ENCODE data around the gene CASP14.
"Not testable (repeated sequence)": the region's sequence is repeated elsewhere in the genome, so short reads cannot be mapped to it uniquely, and the experiment has no call there.

CASP14 gene

DNA sequence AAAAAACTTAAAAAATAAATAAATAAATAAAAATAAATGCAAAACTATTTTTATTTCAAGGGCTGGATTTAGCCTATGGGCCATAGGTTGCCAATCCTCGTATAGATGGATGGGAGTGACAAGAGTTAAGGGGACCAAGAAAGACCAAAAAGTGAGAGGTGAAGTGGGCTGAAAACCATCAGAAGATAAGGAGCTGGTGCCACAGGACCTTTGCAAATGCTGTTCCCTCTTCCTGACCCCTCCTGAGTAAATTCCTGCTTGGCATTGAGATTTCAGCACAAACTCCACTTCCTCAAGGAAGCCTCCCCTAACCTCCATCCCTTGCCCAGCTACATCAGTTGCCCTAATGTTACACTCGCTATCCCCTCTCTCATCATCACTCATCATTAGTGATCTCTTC, 43.7 kb downstream of the CASP14 start:
- no peak for ATAC-seq
- TF ChIP-seq ZNF8 (CRISPR knock-in tag; IDR thresholded peaks at IDR 0.05) (no peak), ZNF565 (CRISPR knock-in tag; conservative IDR thresholded peaks at IDR 0.05; ENCODE audit: low read depth) (no peak), ARNTL (CRISPR knock-in tag; IDR thresholded peaks at IDR 0.05; ENCODE audit: borderline replicate concordance, low read depth) (no peak), TOX (CRISPR knock-in tag; IDR thresholded peaks at IDR 0.05; ENCODE audit: borderline replicate concordance) (no peak)
- TF ChIP-seq, protein P1, sequence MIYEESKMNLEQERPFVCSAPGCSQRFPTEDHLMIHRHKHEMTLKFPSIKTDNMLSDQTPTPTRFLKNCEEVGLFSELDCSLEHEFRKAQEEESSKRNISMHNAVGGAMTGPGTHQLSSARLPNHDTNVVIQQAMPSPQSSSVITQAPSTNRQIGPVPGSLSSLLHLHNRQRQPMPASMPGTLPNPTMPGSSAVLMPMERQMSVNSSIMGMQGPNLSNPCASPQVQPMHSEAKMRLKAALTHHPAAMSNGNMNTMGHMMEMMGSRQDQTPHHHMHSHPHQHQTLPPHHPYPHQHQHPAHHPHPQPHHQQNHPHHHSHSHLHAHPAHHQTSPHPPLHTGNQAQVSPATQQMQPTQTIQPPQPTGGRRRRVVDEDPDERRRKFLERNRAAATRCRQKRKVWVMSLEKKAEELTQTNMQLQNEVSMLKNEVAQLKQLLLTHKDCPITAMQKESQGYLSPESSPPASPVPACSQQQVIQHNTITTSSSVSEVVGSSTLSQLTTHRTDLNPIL (CRISPR knock-in tag; IDR thresholded peaks at IDR 0.05; ENCODE audit: low read depth) = no peak

DNA sequence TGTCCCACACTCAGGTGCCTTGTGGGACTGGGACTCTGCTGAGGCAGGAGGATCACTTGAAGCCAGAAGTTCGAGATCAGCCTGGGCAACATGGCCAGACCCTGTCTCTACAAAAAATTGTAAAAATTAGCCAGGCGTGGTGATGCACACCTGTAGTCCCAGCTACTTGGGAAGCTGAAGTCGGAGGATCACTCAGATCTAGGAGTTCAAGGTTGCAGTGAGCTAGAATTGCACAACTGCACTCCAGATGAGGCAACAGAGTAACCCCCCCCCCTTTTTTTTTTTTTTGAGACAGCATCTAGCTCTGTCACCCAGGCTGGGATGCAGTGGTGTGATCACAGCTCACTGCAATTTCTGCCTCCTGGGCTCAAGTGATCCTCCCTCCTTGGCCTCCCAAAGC, 46.9 kb downstream of the CASP14 start:
- ATAC-seq = no peak
- TF ChIP-seq CSDC2 (CRISPR knock-in tag; IDR thresholded peaks at IDR 0.05) (no peak), GLIS3 (CRISPR knock-in tag; IDR thresholded peaks at IDR 0.05) (no peak), BACH2 (CRISPR knock-in tag; IDR thresholded peaks at IDR 0.05; ENCODE audit: borderline replicate concordance) (no peak), TCF4 (CRISPR knock-in tag; IDR thresholded peaks at IDR 0.05; ENCODE audit: borderline replicate concordance) (no peak), ZC3H10 (CRISPR knock-in tag; IDR thresholded peaks at IDR 0.05) (no peak), ZNF70 (CRISPR knock-in tag; IDR thresholded peaks at IDR 0.05) (no peak), ZFP30 (CRISPR knock-in tag; IDR thresholded peaks at IDR 0.05) (no peak), ZNF8 (CRISPR knock-in tag; IDR thresholded peaks at IDR 0.05) (no peak), SNAI2 (CRISPR knock-in tag; IDR thresholded peaks at IDR 0.05) (no peak), ESRRG (CRISPR knock-in tag; IDR thresholded peaks at IDR 0.05) (no peak)
- TF ChIP-seq, protein P2, sequence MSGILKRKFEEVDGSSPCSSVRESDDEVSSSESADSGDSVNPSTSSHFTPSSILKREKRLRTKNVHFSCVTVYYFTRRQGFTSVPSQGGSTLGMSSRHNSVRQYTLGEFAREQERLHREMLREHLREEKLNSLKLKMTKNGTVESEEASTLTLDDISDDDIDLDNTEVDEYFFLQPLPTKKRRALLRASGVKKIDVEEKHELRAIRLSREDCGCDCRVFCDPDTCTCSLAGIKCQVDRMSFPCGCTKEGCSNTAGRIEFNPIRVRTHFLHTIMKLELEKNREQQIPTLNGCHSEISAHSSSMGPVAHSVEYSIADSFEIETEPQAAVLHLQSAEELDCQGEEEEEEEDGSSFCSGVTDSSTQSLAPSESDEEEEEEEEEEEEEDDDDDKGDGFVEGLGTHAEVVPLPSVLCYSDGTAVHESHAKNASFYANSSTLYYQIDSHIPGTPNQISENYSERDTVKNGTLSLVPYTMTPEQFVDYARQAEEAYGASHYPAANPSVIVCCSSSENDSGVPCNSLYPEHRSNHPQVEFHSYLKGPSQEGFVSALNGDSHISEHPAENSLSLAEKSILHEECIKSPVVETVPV (CRISPR knock-in tag; IDR thresholded peaks at IDR 0.05) = no peak
- TF ChIP-seq, protein P3, sequence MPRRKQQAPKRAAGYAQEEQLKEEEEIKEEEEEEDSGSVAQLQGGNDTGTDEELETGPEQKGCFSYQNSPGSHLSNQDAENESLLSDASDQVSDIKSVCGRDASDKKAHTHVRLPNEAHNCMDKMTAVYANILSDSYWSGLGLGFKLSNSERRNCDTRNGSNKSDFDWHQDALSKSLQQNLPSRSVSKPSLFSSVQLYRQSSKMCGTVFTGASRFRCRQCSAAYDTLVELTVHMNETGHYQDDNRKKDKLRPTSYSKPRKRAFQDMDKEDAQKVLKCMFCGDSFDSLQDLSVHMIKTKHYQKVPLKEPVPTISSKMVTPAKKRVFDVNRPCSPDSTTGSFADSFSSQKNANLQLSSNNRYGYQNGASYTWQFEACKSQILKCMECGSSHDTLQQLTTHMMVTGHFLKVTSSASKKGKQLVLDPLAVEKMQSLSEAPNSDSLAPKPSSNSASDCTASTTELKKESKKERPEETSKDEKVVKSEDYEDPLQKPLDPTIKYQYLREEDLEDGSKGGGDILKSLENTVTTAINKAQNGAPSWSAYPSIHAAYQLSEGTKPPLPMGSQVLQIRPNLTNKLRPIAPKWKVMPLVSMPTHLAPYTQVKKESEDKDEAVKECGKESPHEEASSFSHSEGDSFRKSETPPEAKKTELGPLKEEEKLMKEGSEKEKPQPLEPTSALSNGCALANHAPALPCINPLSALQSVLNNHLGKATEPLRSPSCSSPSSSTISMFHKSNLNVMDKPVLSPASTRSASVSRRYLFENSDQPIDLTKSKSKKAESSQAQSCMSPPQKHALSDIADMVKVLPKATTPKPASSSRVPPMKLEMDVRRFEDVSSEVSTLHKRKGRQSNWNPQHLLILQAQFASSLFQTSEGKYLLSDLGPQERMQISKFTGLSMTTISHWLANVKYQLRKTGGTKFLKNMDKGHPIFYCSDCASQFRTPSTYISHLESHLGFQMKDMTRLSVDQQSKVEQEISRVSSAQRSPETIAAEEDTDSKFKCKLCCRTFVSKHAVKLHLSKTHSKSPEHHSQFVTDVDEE (CRISPR knock-in tag; IDR thresholded peaks at IDR 0.05) = no peak
- TF ChIP-seq, protein P4, sequence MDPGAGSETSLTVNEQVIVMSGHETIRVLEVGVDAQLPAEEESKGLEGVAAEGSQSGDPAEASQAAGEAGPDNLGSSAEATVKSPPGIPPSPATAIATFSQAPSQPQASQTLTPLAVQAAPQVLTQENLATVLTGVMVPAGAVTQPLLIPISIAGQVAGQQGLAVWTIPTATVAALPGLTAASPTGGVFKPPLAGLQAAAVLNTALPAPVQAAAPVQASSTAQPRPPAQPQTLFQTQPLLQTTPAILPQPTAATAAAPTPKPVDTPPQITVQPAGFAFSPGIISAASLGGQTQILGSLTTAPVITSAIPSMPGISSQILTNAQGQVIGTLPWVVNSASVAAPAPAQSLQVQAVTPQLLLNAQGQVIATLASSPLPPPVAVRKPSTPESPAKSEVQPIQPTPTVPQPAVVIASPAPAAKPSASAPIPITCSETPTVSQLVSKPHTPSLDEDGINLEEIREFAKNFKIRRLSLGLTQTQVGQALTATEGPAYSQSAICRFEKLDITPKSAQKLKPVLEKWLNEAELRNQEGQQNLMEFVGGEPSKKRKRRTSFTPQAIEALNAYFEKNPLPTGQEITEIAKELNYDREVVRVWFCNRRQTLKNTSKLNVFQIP (CRISPR knock-in tag; IDR thresholded peaks at IDR 0.05; ENCODE audit: borderline replicate concordance, low read depth) = no peak
- TF ChIP-seq, protein P5, sequence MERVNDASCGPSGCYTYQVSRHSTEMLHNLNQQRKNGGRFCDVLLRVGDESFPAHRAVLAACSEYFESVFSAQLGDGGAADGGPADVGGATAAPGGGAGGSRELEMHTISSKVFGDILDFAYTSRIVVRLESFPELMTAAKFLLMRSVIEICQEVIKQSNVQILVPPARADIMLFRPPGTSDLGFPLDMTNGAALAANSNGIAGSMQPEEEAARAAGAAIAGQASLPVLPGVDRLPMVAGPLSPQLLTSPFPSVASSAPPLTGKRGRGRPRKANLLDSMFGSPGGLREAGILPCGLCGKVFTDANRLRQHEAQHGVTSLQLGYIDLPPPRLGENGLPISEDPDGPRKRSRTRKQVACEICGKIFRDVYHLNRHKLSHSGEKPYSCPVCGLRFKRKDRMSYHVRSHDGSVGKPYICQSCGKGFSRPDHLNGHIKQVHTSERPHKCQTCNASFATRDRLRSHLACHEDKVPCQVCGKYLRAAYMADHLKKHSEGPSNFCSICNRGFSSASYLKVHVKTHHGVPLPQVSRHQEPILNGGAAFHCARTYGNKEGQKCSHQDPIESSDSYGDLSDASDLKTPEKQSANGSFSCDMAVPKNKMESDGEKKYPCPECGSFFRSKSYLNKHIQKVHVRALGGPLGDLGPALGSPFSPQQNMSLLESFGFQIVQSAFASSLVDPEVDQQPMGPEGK (CRISPR knock-in tag; IDR thresholded peaks at IDR 0.05; ENCODE audit: borderline replicate concordance) = no peak

DNA sequence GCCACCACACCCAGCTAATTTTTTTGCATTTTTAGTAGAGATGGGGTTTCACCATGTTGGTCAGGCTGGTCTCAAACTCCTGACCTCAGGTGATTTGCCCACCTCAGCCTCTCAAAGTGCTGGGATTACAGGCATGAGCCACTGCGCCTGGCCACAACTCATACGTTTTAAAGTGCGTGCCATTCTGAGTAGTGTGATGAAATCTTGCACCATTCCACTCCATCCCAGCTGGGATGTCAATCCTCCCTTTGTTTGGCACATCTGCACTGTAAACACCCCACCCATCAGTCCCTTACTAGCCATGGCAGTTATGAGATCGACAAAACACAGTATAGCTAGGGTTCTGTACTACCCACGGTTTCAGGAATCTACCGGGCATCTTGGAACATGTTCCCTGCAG, 48.7 kb downstream of the CASP14 start:
- ATAC-seq = not testable (repeated sequence)

DNA sequence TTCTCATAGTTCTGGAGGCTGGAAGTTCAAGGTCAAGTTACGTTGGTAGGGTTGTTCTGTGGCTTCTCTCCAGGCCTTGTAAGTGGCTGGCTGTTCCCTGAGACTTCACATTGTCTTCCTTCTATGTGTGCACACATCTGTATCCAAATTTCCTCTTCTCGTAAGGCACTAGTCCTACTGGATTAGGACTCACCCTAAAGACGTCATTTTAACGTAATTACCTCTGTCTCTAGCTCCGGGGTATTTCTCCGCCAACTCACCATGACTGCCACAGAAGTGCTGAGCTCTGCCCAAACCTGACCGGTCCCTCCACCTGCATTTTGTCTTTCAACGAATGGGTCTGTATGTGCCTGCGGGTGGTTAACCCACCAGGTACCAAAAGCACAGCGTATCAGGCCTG, 49.2 kb downstream of the CASP14 start:
- ATAC-seq = no peak
- TF ChIP-seq ZFP30 (CRISPR knock-in tag; IDR thresholded peaks at IDR 0.05) (no peak), OSR1 (CRISPR knock-in tag; IDR thresholded peaks at IDR 0.05) (no peak), ISL1 (CRISPR knock-in tag; IDR thresholded peaks at IDR 0.05) (no peak), ZNF8 (CRISPR knock-in tag; IDR thresholded peaks at IDR 0.05) (no peak), ZC3H10 (CRISPR knock-in tag; IDR thresholded peaks at IDR 0.05) (no peak), ZNF70 (CRISPR knock-in tag; IDR thresholded peaks at IDR 0.05) (no peak), SNAI2 (CRISPR knock-in tag; IDR thresholded peaks at IDR 0.05) (no peak), PPARA (CRISPR knock-in tag; IDR thresholded peaks at IDR 0.05; ENCODE audit: borderline replicate concordance) (no peak), ARNTL (CRISPR knock-in tag; IDR thresholded peaks at IDR 0.05; ENCODE audit: borderline replicate concordance, low read depth) (no peak), TOX (CRISPR knock-in tag; IDR thresholded peaks at IDR 0.05; ENCODE audit: borderline replicate concordance) (no peak), ZNF565 (CRISPR knock-in tag; conservative IDR thresholded peaks at IDR 0.05; ENCODE audit: low read depth) (no peak), RARB (CRISPR knock-in tag; IDR thresholded peaks at IDR 0.05) (no peak)
- TF ChIP-seq, protein P4 (CRISPR knock-in tag; IDR thresholded peaks at IDR 0.05; ENCODE audit: borderline replicate concordance, low read depth) = no peak
- TF ChIP-seq, protein P3 (CRISPR knock-in tag; IDR thresholded peaks at IDR 0.05) = no peak

All from SK-N-SH treated with all-trans-retinoic acid at 6 μM for 48 hours (cell line).